ENCODE results near the gene ALDOB. TPM values are rescaled to one million over a fixed set of nuclear protein-coding genes. Genes with fewer than 3 reads are reported as not detected.

ALDOB gene
- total and polyA plus RNA-seq, 2 of the 13 experiments (the other 11 are each of a cell fraction or from before 2014, with no cell fraction given): 0.29 to 0.97 TPM

DNA sequence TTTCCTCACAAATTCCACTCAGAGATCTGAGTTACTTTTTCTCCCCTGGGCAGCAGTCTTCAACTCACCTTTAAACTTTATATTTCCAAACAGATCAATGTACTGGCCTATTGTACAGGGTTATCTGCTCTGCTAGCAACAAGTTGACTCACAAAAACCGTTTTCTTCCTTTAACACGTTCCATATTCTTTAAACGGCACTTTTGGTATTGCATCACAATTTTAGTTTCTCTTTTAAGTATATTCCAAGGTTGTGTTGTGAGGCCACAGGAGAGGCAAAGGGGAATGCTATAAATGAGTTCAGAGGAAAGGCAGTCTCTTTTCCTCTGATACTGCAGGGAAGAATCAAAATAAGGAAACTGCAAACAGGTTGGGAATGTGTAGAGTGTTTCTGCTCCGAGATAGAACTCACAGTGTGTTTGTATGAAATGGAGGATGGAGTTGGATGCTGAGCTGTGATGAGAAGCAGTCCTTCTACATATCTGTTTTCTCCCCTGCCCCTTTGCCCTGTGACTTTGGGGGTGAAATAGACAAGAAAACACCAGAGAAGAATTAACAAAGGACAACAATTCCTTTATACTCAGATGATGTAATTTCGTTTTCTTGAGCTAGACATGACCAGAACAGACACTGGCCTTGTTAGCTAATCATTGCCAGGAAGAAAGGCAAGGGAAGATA is 9.9 kb upstream of the ALDOB start (continued):
- TF ChIP-seq, protein P1, sequence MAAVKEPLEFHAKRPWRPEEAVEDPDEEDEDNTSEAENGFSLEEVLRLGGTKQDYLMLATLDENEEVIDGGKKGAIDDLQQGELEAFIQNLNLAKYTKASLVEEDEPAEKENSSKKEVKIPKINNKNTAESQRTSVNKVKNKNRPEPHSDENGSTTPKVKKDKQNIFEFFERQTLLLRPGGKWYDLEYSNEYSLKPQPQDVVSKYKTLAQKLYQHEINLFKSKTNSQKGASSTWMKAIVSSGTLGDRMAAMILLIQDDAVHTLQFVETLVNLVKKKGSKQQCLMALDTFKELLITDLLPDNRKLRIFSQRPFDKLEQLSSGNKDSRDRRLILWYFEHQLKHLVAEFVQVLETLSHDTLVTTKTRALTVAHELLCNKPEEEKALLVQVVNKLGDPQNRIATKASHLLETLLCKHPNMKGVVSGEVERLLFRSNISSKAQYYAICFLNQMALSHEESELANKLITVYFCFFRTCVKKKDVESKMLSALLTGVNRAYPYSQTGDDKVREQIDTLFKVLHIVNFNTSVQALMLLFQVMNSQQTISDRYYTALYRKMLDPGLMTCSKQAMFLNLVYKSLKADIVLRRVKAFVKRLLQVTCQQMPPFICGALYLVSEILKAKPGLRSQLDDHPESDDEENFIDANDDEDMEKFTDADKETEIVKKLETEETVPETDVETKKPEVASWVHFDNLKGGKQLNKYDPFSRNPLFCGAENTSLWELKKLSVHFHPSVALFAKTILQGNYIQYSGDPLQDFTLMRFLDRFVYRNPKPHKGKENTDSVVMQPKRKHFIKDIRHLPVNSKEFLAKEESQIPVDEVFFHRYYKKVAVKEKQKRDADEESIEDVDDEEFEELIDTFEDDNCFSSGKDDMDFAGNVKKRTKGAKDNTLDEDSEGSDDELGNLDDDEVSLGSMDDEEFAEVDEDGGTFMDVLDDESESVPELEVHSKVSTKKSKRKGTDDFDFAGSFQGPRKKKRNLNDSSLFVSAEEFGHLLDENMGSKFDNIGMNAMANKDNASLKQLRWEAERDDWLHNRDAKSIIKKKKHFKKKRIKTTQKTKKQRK (IDR thresholded peaks at IDR 0.05; ENCODE audit: low read length): no peak
- no peak for TF ChIP-seq MXI1 (IDR thresholded peaks at IDR 0.05; ENCODE audit: borderline replicate concordance, low read depth, low read length)
- TF ChIP-seq, protein P2, sequence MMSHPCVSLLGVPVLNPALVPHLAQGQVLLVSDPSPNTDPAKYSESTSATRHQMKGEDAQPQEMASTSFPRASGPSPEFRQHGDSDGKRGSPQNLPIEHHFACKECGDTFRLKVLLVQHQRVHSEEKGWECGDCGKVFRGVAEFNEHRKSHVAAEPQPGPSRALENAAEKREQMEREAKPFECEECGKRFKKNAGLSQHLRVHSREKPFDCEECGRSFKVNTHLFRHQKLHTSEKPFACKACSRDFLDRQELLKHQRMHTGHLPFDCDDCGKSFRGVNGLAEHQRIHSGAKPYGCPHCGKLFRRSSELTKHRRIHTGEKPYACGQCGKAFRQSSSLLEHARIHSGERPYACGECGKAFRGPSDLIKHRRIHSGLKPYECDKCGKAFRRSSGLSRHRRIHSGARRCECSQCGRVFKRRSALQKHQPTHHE (CRISPR knock-in tag; IDR thresholded peaks at IDR 0.05; ENCODE audit: borderline replicate concordance): no peak
- TF ChIP-seq HMG20A (CRISPR knock-in tag; IDR thresholded peaks at IDR 0.05; ENCODE audit: borderline replicate concordance): peak; percentile 48; the same call in 1 of the 2 replicates
- TF ChIP-seq SKI (IDR thresholded peaks at IDR 0.05; ENCODE audit: partially characterized antibody): peak; percentile 11
- no peak for TF ChIP-seq MED13 (CRISPR knock-in tag; IDR thresholded peaks at IDR 0.05)
- no peak for TF ChIP-seq ZSCAN9 (CRISPR knock-in tag; IDR thresholded peaks at IDR 0.05; ENCODE audit: borderline replicate concordance)
- no peak for TF ChIP-seq ZNF251 (CRISPR knock-in tag; IDR thresholded peaks at IDR 0.05)
- peak; percentile 87; the same call in 1 of the 2 replicates for TF ChIP-seq MEF2D (CRISPR knock-in tag; IDR thresholded peaks at IDR 0.05)
- TF ChIP-seq ARHGAP35 (CRISPR knock-in tag; IDR thresholded peaks at IDR 0.05; ENCODE audit: borderline replicate concordance): no peak
- TF ChIP-seq, protein P3, sequence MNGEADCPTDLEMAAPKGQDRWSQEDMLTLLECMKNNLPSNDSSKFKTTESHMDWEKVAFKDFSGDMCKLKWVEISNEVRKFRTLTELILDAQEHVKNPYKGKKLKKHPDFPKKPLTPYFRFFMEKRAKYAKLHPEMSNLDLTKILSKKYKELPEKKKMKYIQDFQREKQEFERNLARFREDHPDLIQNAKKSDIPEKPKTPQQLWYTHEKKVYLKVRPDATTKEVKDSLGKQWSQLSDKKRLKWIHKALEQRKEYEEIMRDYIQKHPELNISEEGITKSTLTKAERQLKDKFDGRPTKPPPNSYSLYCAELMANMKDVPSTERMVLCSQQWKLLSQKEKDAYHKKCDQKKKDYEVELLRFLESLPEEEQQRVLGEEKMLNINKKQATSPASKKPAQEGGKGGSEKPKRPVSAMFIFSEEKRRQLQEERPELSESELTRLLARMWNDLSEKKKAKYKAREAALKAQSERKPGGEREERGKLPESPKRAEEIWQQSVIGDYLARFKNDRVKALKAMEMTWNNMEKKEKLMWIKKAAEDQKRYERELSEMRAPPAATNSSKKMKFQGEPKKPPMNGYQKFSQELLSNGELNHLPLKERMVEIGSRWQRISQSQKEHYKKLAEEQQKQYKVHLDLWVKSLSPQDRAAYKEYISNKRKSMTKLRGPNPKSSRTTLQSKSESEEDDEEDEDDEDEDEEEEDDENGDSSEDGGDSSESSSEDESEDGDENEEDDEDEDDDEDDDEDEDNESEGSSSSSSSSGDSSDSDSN (CRISPR knock-in tag; IDR thresholded peaks at IDR 0.05): no peak
- no peak for TF ChIP-seq KDM2A (CRISPR knock-in tag; IDR thresholded peaks at IDR 0.05; ENCODE audit: borderline replicate concordance, low read depth)
- TF ChIP-seq ZNF652 (CRISPR knock-in tag; IDR thresholded peaks at IDR 0.05; ENCODE audit: borderline replicate concordance, low read depth): peak; percentile 32; the same call in 1 of the 2 replicates
- no peak for TF ChIP-seq ZNF234 (CRISPR knock-in tag; conservative IDR thresholded peaks at IDR 0.05)
- TF ChIP-seq, protein P4, sequence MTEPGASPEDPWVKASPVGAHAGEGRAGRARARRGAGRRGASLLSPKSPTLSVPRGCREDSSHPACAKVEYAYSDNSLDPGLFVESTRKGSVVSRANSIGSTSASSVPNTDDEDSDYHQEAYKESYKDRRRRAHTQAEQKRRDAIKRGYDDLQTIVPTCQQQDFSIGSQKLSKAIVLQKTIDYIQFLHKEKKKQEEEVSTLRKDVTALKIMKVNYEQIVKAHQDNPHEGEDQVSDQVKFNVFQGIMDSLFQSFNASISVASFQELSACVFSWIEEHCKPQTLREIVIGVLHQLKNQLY (CRISPR knock-in tag; IDR thresholded peaks at IDR 0.05): no peak
- TF ChIP-seq MBNL3 (CRISPR knock-in tag; conservative IDR thresholded peaks at IDR 0.05): no peak
- no peak for TF ChIP-seq ATRX (CRISPR knock-in tag; IDR thresholded peaks at IDR 0.05; ENCODE audit: borderline replicate concordance)
- TF ChIP-seq HNRNPL (IDR thresholded peaks at IDR 0.05; ENCODE audit: low read depth, low read length): no peak
- TF ChIP-seq ZBTB42 (CRISPR knock-in tag; IDR thresholded peaks at IDR 0.05): no peak
- TF ChIP-seq ZNF253 (CRISPR knock-in tag; IDR thresholded peaks at IDR 0.05; ENCODE audit: borderline replicate concordance): no peak
- TF ChIP-seq, protein P5, sequence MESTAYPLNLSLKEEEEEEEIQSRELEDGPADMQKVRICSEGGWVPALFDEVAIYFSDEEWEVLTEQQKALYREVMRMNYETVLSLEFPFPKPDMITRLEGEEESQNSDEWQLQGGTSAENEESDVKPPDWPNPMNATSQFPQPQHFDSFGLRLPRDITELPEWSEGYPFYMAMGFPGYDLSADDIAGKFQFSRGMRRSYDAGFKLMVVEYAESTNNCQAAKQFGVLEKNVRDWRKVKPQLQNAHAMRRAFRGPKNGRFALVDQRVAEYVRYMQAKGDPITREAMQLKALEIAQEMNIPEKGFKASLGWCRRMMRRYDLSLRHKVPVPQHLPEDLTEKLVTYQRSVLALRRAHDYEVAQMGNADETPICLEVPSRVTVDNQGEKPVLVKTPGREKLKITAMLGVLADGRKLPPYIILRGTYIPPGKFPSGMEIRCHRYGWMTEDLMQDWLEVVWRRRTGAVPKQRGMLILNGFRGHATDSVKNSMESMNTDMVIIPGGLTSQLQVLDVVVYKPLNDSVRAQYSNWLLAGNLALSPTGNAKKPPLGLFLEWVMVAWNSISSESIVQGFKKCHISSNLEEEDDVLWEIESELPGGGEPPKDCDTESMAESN (CRISPR knock-in tag; conservative IDR thresholded peaks at IDR 0.05): no peak; the same call in 1 of the 2 replicates
